GM13976 (cell line): ENCODE results near the gene TIMM8A.
"Not testable (repeated sequence)": the region's sequence is repeated elsewhere in the genome, so short reads cannot be mapped to it uniquely, and the experiment has no call there.

ENCODE experiments used
- DNase-seq: peaks from one replicate; pipeline ENCODE4 v3.0.0; 2012; ENCODE audit warnings: low spot score
- CTCF ChIP-seq: IDR thresholded peaks from 2 replicates; pipeline ENCODE4 v1.5.1; 2012; ENCODE audit warnings: borderline replicate concordance, mild to moderate bottlenecking; ENCODE audit not compliant: insufficient read depth; ENCODE audit errors: extremely low read depth, missing control alignments, control extremely low read depth
- in situ Hi-C: fragments of 300-500 bp; cut with MboI; formaldehyde crosslinking; loops from one replicate; pipeline ENCODE4 v1.12.0; 2022; ENCODE audit warnings: low sequenced_read_pairs, mixed read lengths, inconsistent platforms; ENCODE audit not compliant: unreplicated experiment

The TIMM8A gene

GRCh38 chrX:101362116-101362515 lies 13.6 kb upstream of the TIMM8A start:
- in situ Hi-C loops = no loop called here
- TF ChIP-seq CTCF = no peak
- no peak for DNase-seq

DNA sequence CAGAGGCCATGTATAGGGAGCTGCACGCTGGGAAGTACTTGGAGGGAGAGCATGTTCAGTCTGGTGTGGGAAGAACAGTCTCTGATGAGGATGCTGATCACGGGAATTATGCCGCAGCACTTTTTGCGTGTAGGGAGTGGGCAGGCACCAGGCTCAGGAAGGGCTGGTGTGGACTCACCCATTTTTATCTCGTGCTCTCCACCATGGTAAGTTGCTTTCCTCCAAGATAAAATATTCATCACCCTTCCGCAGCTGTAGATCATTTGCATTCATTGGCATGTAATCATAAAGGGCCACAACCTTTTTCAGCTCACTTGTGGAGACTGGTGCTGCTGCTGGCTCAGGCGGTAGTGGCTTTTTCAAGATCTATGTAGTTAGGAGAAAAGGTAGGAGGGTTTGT lies 11.8 kb upstream of the TIMM8A start:
- no peak for DNase-seq
- no peak for TF ChIP-seq CTCF
- in situ Hi-C loops = no loop called here

DNA sequence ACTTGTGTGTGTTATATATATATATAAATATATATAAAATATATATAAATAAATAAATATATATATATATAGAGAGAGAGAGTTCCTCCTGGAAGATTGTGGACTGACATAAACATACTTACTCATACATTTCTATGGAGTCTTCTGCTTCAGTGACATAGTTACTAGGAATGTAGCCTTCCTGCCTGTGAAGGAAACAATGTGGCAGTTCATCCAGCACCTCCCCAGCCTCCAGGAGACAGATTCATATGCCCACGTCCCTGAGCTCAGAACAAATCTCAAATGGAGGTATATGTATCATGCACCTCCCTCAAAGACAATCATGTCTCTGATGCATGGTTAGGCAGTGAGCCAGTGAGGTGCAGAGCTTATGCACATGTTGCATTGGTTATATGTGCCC lies 11.4 kb upstream of the TIMM8A start:
- in situ Hi-C loops = no loop called here
- no peak for TF ChIP-seq CTCF
- DNase-seq = no peak

DNA sequence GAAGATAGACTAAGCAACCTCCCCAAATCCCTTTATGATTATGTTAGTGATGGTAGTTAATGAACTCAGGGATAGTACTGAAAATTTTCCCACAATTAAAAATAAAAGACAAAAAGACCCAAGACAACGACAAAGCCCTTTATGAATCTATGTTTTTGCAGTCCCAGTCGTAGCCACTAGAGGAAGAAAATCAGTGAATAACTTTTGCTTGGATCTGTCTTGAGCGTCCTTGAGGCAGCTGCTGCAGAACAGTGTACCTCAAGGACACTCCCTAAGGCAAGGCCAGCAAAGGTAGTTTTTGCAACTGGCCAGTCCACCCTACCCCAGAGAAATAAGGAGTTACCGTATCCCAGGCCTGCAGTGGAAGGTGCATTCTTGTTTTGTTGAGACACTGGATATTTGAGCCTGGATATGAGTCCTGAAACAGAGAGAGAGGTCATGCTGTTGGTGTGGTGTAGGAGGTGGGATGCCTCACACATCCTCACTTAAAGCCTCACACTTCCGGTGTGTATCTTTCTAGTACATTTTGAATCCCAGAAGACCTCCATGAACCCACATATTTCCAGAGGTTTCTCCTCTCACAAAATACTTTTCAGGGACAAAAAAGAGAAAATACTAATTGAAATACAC lies 8.7 kb upstream of the TIMM8A start:
- TF ChIP-seq CTCF = no peak
- no peak for DNase-seq
- in situ Hi-C loops = no loop called here

GRCh38 chrX:101349193-101349562 lies 636 bp upstream of the TIMM8A start:
- in situ Hi-C loops = no loop called here
- TF ChIP-seq CTCF = no peak
- no peak for DNase-seq

GRCh38 chrX:101347859-101348451 lies 587 bp downstream of the TIMM8A start:
- in situ Hi-C loops = no loop called here
- no peak for DNase-seq
- TF ChIP-seq CTCF = no peak

- in situ Hi-C loops = no loop called here
- TF ChIP-seq CTCF = no peak
- DNase-seq = no peak
Measured at GRCh38 chrX:101337776-101338271, 10.7 kb downstream of the TIMM8A start.

- DNase-seq, in situ Hi-C loops: not testable (repeated sequence)
Measured at GRCh38 chrX:101334310-101334709, 14.2 kb downstream of the TIMM8A start.

DNA sequence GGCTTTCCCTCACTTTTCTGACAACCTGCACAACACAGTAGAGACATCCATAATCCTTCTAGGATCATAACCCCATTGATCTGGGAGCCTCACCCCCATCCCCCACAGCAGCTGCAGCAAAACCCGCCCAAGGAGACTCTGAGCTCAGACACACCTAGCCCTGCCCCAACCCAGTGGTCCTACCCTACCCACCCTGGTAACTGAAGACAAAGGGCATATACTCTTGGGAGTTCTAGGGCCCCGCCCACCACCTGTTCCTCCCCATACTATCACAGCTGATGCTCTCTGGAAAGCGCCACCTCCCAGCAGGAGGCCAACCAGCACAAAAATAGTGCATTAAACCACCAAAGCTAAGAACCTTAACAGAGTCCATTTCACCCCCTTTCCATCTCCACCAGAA lies 21.9 kb downstream of the TIMM8A start:
- in situ Hi-C loops, DNase-seq: not testable (repeated sequence)
